Adrenal gland (tissue), 5 donors: ENCODE measurements around the gene RUVBL2.

Source experiments
- POLR2A ChIP-seq, 2 donors: fragments of 450-650 bp; IDR thresholded peaks; one replicate each; pipeline ENCODE4 v1.6.1; 2017; ENCODE audit warnings: antibody characterized with exemption in 2 of 2, mild to moderate bottlenecking in 2 of 2, moderate library complexity in 1 of 2
- TF ChIP-seq, protein P1 (sequence below), 6 experiments: fragments of 450-650 bp in 4 of 6; fragments of 200-600 bp in 2 of 6; sonication (generic) in 1 of 6; IDR thresholded peaks; 1 replicate in 5 of 6; 2 replicates in 1 of 6; pipeline versions ENCODE4 v1.5.1 to v1.8.0; 2016 to 2021; ENCODE audit warnings: antibody characterized with exemption in 6 of 6, mild to moderate bottlenecking in 2 of 6, moderate library complexity in 1 of 6
- donor health status: DM: no; HTN: no; CAD: no.

DNA sequence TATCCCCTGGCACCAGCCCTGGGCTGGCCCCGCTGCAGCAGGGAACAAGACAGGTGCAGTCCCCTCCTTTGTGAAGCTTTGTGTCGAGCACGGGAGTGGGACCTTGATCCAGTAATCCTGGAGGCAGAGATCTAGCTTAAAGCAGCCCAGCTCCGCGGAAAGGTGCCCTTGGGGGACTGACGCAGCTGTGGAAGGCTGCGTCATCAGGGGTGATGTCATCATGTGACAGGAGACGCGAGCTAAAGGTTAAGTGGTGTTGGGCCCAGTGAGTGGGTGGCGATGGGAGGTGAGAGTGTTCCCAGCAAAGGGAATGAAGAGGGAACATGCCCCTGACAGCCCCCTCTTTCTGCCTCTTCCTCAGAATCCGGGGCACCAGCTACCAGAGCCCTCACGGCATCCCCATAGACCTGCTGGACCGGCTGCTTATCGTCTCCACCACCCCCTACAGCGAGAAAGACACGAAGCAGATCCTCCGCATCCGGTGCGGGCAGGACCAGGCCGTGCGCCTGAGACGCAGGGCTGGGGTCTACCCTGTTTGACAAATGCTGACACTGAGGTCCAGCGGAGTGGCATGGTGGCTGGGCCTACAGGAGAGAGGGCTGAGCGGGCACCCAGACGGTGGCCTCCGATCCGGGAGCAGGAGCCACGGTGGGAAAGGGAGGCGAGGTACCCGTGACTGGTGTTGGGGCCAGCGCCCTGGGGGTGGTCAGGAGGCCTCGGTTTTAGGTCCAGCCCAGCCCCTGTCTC lies 20.6 kb downstream of the RUVBL2 start:
- TF ChIP-seq, protein P1, sequence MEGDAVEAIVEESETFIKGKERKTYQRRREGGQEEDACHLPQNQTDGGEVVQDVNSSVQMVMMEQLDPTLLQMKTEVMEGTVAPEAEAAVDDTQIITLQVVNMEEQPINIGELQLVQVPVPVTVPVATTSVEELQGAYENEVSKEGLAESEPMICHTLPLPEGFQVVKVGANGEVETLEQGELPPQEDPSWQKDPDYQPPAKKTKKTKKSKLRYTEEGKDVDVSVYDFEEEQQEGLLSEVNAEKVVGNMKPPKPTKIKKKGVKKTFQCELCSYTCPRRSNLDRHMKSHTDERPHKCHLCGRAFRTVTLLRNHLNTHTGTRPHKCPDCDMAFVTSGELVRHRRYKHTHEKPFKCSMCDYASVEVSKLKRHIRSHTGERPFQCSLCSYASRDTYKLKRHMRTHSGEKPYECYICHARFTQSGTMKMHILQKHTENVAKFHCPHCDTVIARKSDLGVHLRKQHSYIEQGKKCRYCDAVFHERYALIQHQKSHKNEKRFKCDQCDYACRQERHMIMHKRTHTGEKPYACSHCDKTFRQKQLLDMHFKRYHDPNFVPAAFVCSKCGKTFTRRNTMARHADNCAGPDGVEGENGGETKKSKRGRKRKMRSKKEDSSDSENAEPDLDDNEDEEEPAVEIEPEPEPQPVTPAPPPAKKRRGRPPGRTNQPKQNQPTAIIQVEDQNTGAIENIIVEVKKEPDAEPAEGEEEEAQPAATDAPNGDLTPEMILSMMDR (IDR thresholded peaks at IDR 0.05) = no peak
- TF ChIP-seq POLR2A (IDR thresholded peaks at IDR 0.05) = no peak
